ENCODE data around the gene RCBTB1. TPM values are rescaled to one million over a fixed set of nuclear protein-coding genes. Genes with fewer than 3 reads are reported as not detected.

RCBTB1 gene
- polyA plus RNA-seq, 1 of the 3 experiments (the other 2 are of a cell fraction): 13.2 TPM

- Histone ChIP-seq H3F3A (replicated peaks; ENCODE audit: insufficient read depth) (no peaks in the 10 kb centered on the region), H4K20me1 (ENCODE audit: insufficient read depth) (no peaks in the 10 kb centered on the region), H3K9ac (no peak overlapping the region), H3K9me2 (no peaks in the 10 kb centered on the region), H3K9me3 (no peaks in the 10 kb centered on the region), H3K4me2 (no peak overlapping the region), H2AFZ (ENCODE audit: low read depth) (no peak overlapping the region), H3K79me2 (ENCODE audit: insufficient read depth) (no peaks in the 10 kb centered on the region), H3K36me3 (replicated peaks in 1 of 2; ENCODE audit: control insufficient read depth in 1 of 2, insufficient read depth in 2 of 2, low read length in 1 of 2) (peaks cover 38 to 44% of the 10 kb centered on the region in 2 experiments), H3K4me1 (ENCODE audit: control insufficient read depth in 1 of 2, insufficient read depth in 2 of 2, low read depth in 1 of 2, low read length in 1 of 2) (peaks cover 0 to 7% of the 10 kb centered on the region in 2 experiments; a peak in 2 of 4 replicates), H3K4me3 (ENCODE audit: low read depth in 2 of 2, low read length in 1 of 2) (no peak overlapping the region), H3K27me3 (ENCODE audit: insufficient read depth) (no peaks in the 10 kb centered on the region), H3K27ac (ENCODE audit: low read depth in 2 of 2, low read length in 1 of 2) (no peak overlapping the region)
- TF ChIP-seq JUND (IDR thresholded peaks at IDR 0.05): no peak
- peak; percentile 26 for TF ChIP-seq CTCF (IDR thresholded peaks at IDR 0.05)
- CTCF ChIA-PET: interaction anchor here (1.0 kb wide), 1 partner anchor 11 kb away, joined by 7 read pairs; no protein-coding TSS in a partner anchor
- no peak for DNase-seq
- POLR2A ChIA-PET: no interaction called here
- 89% methylated on average over 15 of the region's 15 CpGs for WGBS (ENCODE audit: low lambda C conversion rate)
Observed at GRCh38 chr13:49549289-49549688, 36.1 kb downstream of the RCBTB1 start.

GRCh38 chr13:49546561-49546960, 38.8 kb downstream of the RCBTB1 start:
- Histone ChIP-seq H3F3A (replicated peaks; ENCODE audit: insufficient read depth) (no peaks in the 10 kb centered on the region), H3K36me3 (replicated peaks in 1 of 2; ENCODE audit: control insufficient read depth in 1 of 2, insufficient read depth in 2 of 2, low read length in 1 of 2) (peaks cover 28 to 46% of the 10 kb centered on the region in 2 experiments), H3K4me3 (ENCODE audit: low read depth in 2 of 2, low read length in 1 of 2) (no peak overlapping the region), H3K9ac (no peak overlapping the region), H3K27me3 (ENCODE audit: insufficient read depth) (no peaks in the 10 kb centered on the region), H3K9me3 (no peaks in the 10 kb centered on the region), H4K20me1 (ENCODE audit: insufficient read depth) (no peaks in the 10 kb centered on the region), H3K4me2 (no peak overlapping the region), H3K79me2 (ENCODE audit: insufficient read depth) (no peaks in the 10 kb centered on the region), H2AFZ (ENCODE audit: low read depth) (no peak overlapping the region), H3K27ac (ENCODE audit: low read depth in 2 of 2, low read length in 1 of 2) (no peak overlapping the region), H3K9me2 (no peaks in the 10 kb centered on the region), H3K4me1 (ENCODE audit: control insufficient read depth in 1 of 2, insufficient read depth in 2 of 2, low read depth in 1 of 2, low read length in 1 of 2) (no peaks in the 10 kb centered on the region; a peak in 1 of 4 replicates)
- no peak for TF ChIP-seq SIN3A (IDR thresholded peaks at IDR 0.05; ENCODE audit: borderline replicate concordance, low read depth, low read length)
- no peak for TF ChIP-seq GABPA (IDR thresholded peaks at IDR 0.05; ENCODE audit: low read depth)
- TF ChIP-seq MXI1 (IDR thresholded peaks at IDR 0.05; ENCODE audit: low read depth, low read length): no peak
- TF ChIP-seq SMC3 (IDR thresholded peaks at IDR 0.05; ENCODE audit: low read depth, low read length): no peak
- no peak for TF ChIP-seq TAF1 (IDR thresholded peaks at IDR 0.05; ENCODE audit: borderline replicate concordance, low read depth, low read length)
- ChIA-PET CTCF (interaction anchor here (1.6 kb wide), 1 partner anchor 60 kb away, joined by 3 read pairs; no protein-coding TSS in a partner anchor), POLR2A (no interaction called here)
- DNase-seq: no peak
- 98% methylated on average over 6 of the region's 9 CpGs for WGBS (ENCODE audit: low lambda C conversion rate)

- Histone ChIP-seq H3K4me3 (ENCODE audit: low read depth in 2 of 2, low read length in 1 of 2) (no peak overlapping the region), H3K4me1 (ENCODE audit: control insufficient read depth in 1 of 2, insufficient read depth in 2 of 2, low read depth in 1 of 2, low read length in 1 of 2) (no peaks in the 10 kb centered on the region; a peak in 1 of 4 replicates), H3K9me3 (no peaks in the 10 kb centered on the region), H3K9me2 (no peaks in the 10 kb centered on the region), H3F3A (replicated peaks; ENCODE audit: insufficient read depth) (no peaks in the 10 kb centered on the region), H3K27me3 (ENCODE audit: insufficient read depth) (no peaks in the 10 kb centered on the region), H4K20me1 (ENCODE audit: insufficient read depth) (no peaks in the 10 kb centered on the region), H3K79me2 (ENCODE audit: insufficient read depth) (no peaks in the 10 kb centered on the region), H3K27ac (ENCODE audit: low read depth in 2 of 2, low read length in 1 of 2) (no peak overlapping the region), H3K9ac (no peak overlapping the region), H3K36me3 (replicated peaks in 1 of 2; ENCODE audit: control insufficient read depth in 1 of 2, insufficient read depth in 2 of 2, low read length in 1 of 2) (peaks cover 35 to 54% of the 10 kb centered on the region in 2 experiments), H2AFZ (ENCODE audit: low read depth) (no peak overlapping the region), H3K4me2 (no peak overlapping the region)
- DNase-seq: no peak
- 85% methylated on average over 4 of the region's 4 CpGs for WGBS (ENCODE audit: low lambda C conversion rate)
- ChIA-PET CTCF (interaction anchor here (1.6 kb wide), 1 partner anchor 61 kb away, joined by 3 read pairs; no protein-coding TSS in a partner anchor), POLR2A (no interaction called here)
- TF ChIP-seq IRF3 (IDR thresholded peaks at IDR 0.05; ENCODE audit: low read depth, low read length) (no peak), TAF1 (IDR thresholded peaks at IDR 0.05; ENCODE audit: borderline replicate concordance, low read depth, low read length) (no peak), YY1 (IDR thresholded peaks at IDR 0.05; ENCODE audit: low read depth) (no peak), EZH2phosphoT487 (IDR thresholded peaks at IDR 0.05; ENCODE audit: borderline replicate concordance, low read depth) (no peak), TEAD4 (IDR thresholded peaks at IDR 0.05; ENCODE audit: borderline replicate concordance, insufficient read depth) (no peak), GABPA (IDR thresholded peaks at IDR 0.05; ENCODE audit: low read depth) (no peak), SMC3 (IDR thresholded peaks at IDR 0.05; ENCODE audit: low read depth, low read length) (no peak), NFIC (IDR thresholded peaks at IDR 0.05; ENCODE audit: borderline replicate concordance) (no peak), FOSL2 (IDR thresholded peaks at IDR 0.05; ENCODE audit: borderline replicate concordance, low read depth) (no peak), RFX5 (IDR thresholded peaks at IDR 0.05; ENCODE audit: low read length) (no peak), CHD2 (IDR thresholded peaks at IDR 0.05; ENCODE audit: low read length, partially characterized antibody) (no peak), NRF1 (IDR thresholded peaks at IDR 0.05; ENCODE audit: low read depth, low read length) (no peak), TCF12 (IDR thresholded peaks at IDR 0.05) (no peak), MAX (IDR thresholded peaks at IDR 0.05; ENCODE audit: low read depth) (no peak)
Observed at GRCh38 chr13:49545661-49546060, 39.7 kb downstream of the RCBTB1 start.
